SK-N-MC (cell line): ENCODE data around the gene GPN2.
A peak's percentile ranks its signal among the peaks of the same experiment; 100 is the strongest.

Experiments used
- EZH2 ChIP-seq: fragments of 200-600 bp; sonication (generic); IDR thresholded peaks from one replicate; pipeline ENCODE4 v1.6.1; 2017; ENCODE audit warnings: antibody characterized with exemption
- POLR2AphosphoS5 ChIP-seq: IDR thresholded peaks from 2 replicates; pipeline ENCODE4 v1.6.1; 2012; ENCODE audit warnings: mild to moderate bottlenecking, low read depth, low read length, borderline replicate concordance

GRCh38 chr1:26900001-26900814 lies 10.1 kb upstream of the GPN2 start, which contains the start of gene GPATCH3:
- TF ChIP-seq POLR2AphosphoS5 (peak; percentile 98), EZH2 (no peak)
